GM12873 (cell line): ENCODE results near the gene ZNF415.

Experiments used
- CTCF ChIP-seq: IDR thresholded peaks from 2 replicates; pipeline ENCODE4 v1.5.1; 2012; ENCODE audit warnings: low read depth, mild to moderate bottlenecking, moderate library complexity, low read length, control low read depth; ENCODE audit not compliant: insufficient read depth; ENCODE audit errors: missing control alignments

ZNF415 gene

GRCh38 chr19:53132141-53132991 lies at the start of gene ZNF415:
ZNF415 (minus strand) TSS chr19:53132910; CDS start chr19:53122676, 10,234 bp downstream.
- TF ChIP-seq CTCF, result no peak

- no peak for TF ChIP-seq CTCF
These were observed 49.5 kb upstream of the ZNF415 start for GRCh38 chr19:53182202-53182601.

- no peak for TF ChIP-seq CTCF
These were observed 45.3 kb upstream of the ZNF415 start for GRCh38 chr19:53177986-53178385.

- no peak for TF ChIP-seq CTCF
These were observed 40.2 kb upstream of the ZNF415 start for GRCh38 chr19:53172889-53173288.

- no peak for TF ChIP-seq CTCF
These were observed 33.0 kb upstream of the ZNF415 start for GRCh38 chr19:53165691-53166091.

- no peak for TF ChIP-seq CTCF
These were observed 28.4 kb upstream of the ZNF415 start for GRCh38 chr19:53161123-53161522.

- TF ChIP-seq CTCF, result no peak
These were observed 27.6 kb upstream of the ZNF415 start for GRCh38 chr19:53160350-53160749.
